ENCODE data around the gene DIO1.
A peak's percentile ranks its signal among the peaks of the same experiment; 100 is the strongest.

The DIO1 gene

GRCh38 chr1:53949023-53949990, 55.3 kb downstream of the DIO1 start:
- TF ChIP-seq, protein P1, sequence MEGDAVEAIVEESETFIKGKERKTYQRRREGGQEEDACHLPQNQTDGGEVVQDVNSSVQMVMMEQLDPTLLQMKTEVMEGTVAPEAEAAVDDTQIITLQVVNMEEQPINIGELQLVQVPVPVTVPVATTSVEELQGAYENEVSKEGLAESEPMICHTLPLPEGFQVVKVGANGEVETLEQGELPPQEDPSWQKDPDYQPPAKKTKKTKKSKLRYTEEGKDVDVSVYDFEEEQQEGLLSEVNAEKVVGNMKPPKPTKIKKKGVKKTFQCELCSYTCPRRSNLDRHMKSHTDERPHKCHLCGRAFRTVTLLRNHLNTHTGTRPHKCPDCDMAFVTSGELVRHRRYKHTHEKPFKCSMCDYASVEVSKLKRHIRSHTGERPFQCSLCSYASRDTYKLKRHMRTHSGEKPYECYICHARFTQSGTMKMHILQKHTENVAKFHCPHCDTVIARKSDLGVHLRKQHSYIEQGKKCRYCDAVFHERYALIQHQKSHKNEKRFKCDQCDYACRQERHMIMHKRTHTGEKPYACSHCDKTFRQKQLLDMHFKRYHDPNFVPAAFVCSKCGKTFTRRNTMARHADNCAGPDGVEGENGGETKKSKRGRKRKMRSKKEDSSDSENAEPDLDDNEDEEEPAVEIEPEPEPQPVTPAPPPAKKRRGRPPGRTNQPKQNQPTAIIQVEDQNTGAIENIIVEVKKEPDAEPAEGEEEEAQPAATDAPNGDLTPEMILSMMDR (IDR thresholded peaks at IDR 0.05; ENCODE audit: extremely low read depth, missing control alignments), result peak; percentile 28
- DNase-seq (ENCODE audit: low spot score), result peak; percentile 38

DNA sequence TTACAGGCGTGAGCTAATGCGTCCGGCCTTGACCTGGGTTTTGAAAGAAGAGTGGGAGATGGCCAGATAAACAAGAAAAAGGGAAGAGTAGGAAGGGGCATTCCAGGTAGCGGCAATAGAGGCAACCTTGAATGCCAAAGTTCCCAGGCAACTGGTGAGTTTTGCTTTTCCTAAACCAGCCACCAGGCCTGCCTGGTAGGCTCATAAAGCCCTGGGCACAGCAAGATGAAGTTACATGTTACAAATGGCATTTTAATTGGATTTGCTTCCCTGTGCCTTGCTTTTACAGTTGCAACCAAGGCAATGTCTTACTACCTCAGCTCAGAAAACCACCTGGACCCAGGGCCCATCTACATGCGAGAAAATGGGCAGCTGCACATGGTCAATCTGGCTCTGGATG, 57.7 kb downstream of the DIO1 start:
- TF ChIP-seq, protein P1 (IDR thresholded peaks at IDR 0.05; ENCODE audit: extremely low read depth, missing control alignments), result no peak
- DNase-seq (ENCODE audit: low spot score), result no peak

DNA sequence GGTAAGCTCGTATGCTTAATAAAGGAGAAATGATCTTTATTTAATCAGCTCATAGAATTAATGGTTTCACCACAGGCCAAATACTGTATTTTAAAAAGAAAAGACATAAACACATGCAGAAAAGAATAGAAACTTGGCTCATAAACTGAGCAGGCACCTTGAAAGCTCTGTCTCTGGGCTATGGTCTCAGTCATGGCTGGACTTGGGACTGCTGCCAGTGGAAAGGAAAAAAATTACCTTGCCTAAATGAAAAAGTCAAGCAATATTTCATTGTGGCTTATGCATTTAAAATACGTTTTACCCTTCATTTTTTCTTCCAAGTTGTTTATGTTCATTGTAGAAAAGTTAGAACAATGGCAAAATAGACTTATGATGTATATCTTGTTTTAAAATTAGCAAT, 60.1 kb downstream of the DIO1 start:
- TF ChIP-seq, protein P1 (IDR thresholded peaks at IDR 0.05; ENCODE audit: extremely low read depth, missing control alignments), result no peak
- DNase-seq (ENCODE audit: low spot score), result no peak

DNA sequence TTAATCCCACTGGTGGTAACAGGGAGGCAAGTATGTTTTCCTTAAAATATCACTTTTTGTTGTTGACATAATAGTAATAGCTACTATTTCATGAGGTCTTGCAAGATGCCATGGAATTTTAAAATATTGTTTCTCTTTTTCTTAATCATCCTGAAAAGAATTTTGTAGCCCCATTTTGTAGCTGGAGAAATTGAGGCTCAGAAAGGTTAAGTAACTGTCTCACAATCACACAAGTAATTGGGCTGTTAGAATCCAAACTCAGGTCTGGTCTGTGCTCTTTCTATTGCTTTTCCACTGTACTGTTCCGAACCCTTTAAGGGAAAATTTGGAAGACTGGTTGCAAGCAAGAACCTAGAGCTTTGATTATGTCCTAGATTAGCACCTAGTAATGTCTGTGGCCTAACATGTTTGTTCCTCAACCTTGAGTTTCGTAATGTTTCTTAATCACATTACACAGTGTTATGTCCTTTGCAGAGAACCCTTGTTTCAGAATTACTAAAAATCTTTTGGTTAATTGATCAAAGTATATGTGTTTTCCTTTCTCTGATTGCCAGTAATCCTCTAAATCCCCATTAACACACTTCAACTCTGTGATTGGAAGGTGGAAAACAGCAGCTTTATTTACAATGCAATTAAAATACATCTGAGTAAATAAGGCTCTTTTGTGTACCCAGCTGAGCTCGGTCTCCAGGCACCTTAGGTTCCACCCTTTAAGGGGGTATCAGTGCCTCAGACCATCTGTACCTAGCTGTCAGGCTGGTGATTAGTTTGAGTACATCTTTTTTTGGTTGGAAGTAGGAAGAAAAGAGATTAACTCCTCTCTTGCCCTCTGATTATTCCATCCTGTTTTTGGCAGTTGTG, 62.6 kb downstream of the DIO1 start:
- TF ChIP-seq, protein P1 (IDR thresholded peaks at IDR 0.05; ENCODE audit: extremely low read depth, missing control alignments), result no peak
- no peak for DNase-seq (ENCODE audit: low spot score)

DNA sequence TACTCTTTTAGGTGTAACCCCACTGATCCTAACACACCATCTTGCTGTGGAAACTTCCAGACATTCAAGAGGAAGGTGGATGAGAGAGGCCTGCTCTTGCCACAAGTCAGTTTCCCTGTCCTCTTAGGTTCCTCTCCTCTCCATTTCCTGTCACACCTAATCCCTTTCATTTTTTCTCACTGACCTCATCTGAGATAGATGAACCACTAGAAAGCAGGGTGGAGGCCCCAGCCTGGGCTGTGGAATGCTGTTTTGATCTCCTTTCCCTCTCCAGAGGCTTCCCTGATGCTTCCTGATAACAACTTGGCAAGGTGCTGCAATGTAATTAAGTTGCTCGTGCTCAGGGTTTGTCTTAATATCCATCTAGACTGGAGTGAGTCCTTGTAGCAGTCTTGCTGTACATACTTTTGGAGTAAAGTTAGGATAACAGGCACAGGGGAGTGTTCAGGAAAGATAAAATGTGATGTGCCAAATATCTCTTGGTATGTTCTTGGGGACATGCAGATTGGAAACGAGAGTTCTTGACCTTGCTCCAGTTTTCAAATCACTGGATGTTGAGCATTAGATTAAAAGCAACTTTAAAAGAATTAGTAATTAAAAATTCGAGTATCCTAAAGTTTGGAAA, 63.3 kb downstream of the DIO1 start:
- TF ChIP-seq, protein P1 (IDR thresholded peaks at IDR 0.05; ENCODE audit: extremely low read depth, missing control alignments), result no peak
- no peak for DNase-seq (ENCODE audit: low spot score)

GRCh38 chr1:53959664-53960250, 65.8 kb downstream of the DIO1 start:
- DNase-seq (ENCODE audit: low spot score), result no peak
- TF ChIP-seq, protein P1 (IDR thresholded peaks at IDR 0.05; ENCODE audit: extremely low read depth, missing control alignments), result peak; percentile 5

All from GM20000 (cell line).